Measurements from ENCODE around the gene IKBKG.
A peak's percentile ranks its signal among the peaks of the same experiment; 100 is the strongest.

Gene IKBKG

DNA sequence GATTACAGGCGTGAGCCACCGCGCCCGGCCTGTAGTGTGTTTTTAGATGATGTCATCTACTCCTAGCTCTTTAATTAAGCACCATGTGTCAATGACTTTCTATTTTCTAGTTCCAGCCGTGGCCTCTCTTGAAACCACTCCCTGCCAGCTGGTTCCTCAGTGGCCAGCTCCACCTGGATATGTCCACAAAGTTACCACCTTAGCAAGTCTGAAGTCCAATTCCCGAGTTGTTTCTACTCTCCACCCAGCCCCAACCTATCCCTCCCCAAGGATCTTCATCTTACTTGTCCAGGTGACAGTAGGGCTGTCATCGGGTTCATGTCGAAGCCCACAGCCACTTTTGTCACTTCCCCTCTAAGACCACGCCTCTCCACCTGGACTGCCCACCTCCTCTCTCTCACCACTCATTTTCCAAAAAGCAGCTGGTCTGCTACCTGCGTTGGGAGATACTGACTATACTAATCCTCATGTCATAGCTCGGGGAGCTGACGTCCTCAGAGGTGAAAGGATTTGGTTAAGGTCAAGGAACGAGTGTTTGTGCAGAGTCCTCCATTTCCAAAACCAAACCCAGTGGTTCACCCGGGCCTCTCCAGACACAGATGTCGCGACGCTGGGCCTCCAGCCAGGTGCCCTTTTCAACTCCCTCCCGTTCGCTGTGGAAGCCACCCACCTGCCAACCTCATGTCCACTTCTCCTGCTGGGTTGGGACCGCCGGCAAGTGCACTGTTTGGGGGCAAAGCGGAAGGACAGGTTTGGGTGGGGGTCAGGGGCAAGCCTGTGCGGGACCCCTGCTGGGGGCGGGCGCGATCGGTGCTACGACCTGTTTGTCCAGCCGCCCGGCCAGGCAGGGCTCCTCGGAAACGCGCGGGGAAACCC is 32.1 kb upstream of the IKBKG start (continued):
- TF ChIP-seq, protein P1, sequence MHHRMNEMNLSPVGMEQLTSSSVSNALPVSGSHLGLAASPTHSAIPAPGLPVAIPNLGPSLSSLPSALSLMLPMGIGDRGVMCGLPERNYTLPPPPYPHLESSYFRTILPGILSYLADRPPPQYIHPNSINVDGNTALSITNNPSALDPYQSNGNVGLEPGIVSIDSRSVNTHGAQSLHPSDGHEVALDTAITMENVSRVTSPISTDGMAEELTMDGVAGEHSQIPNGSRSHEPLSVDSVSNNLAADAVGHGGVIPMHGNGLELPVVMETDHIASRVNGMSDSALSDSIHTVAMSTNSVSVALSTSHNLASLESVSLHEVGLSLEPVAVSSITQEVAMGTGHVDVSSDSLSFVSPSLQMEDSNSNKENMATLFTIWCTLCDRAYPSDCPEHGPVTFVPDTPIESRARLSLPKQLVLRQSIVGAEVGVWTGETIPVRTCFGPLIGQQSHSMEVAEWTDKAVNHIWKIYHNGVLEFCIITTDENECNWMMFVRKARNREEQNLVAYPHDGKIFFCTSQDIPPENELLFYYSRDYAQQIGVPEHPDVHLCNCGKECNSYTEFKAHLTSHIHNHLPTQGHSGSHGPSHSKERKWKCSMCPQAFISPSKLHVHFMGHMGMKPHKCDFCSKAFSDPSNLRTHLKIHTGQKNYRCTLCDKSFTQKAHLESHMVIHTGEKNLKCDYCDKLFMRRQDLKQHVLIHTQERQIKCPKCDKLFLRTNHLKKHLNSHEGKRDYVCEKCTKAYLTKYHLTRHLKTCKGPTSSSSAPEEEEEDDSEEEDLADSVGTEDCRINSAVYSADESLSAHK (tag by site-specific recombination; IDR thresholded peaks at IDR 0.05): 0 out of 2 replicates have a peak, but pooled peaks have one; percentile 18
- TF ChIP-seq ZNF19 (tag by site-specific recombination; IDR thresholded peaks at IDR 0.05; ENCODE audit: low read depth): no peak
- TF ChIP-seq ZNF239 (tag by site-specific recombination; IDR thresholded peaks at IDR 0.05): no peak
- TF ChIP-seq ZFP37 (tag by site-specific recombination; IDR thresholded peaks at IDR 0.05): no peak
- TF ChIP-seq, protein P2, sequence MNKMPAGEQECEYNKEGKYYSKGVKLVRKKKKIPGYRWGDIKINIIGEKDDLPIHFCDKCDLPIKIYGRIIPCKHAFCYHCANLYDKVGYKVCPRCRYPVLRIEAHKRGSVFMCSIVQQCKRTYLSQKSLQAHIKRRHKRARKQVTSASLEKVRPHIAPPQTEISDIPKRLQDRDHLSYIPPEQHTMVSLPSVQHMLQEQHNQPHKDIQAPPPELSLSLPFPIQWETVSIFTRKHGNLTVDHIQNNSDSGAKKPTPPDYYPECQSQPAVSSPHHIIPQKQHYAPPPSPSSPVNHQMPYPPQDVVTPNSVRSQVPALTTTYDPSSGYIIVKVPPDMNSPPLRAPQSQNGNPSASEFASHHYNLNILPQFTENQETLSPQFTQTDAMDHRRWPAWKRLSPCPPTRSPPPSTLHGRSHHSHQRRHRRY (tag by site-specific recombination; IDR thresholded peaks at IDR 0.05): no peak
- no peak for TF ChIP-seq ZSCAN23 (tag by site-specific recombination; IDR thresholded peaks at IDR 0.05)
- peak; percentile 31 for TF ChIP-seq ZIC2 (tag by site-specific recombination; IDR thresholded peaks at IDR 0.05)
- TF ChIP-seq FEZF1 (tag by site-specific recombination; IDR thresholded peaks at IDR 0.05): no peak
- TF ChIP-seq ZFP3 (tag by site-specific recombination; IDR thresholded peaks at IDR 0.05; ENCODE audit: low read depth): no peak
- TF ChIP-seq, protein P3, sequence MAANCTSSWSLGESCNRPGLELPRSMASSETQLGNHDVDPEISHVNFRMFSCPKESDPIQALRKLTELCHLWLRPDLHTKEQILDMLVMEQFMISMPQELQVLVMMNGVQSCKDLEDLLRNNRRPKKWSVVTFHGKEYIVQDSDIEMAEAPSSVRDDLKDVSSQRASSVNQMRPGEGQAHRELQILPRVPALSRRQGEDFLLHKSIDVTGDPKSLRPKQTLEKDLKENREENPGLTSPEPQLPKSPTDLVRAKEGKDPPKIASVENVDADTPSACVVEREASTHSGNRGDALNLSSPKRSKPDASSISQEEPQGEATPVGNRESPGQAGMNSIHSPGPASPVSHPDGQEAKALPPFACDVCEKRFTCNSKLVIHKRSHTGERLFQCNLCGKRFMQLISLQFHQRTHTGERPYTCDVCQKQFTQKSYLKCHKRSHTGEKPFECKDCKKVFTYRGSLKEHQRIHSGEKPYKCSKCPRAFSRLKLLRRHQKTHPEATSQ (tag by site-specific recombination; IDR thresholded peaks at IDR 0.05): no peak
- no peak for TF ChIP-seq KLF10 (tag by site-specific recombination; IDR thresholded peaks at IDR 0.05)
- TF ChIP-seq ZNF292 (tag by site-specific recombination; IDR thresholded peaks at IDR 0.05; ENCODE audit: borderline replicate concordance, low read depth): no peak
- no peak for TF ChIP-seq ZNF133 (tag by site-specific recombination; IDR thresholded peaks at IDR 0.05)
- TF ChIP-seq, protein P4, sequence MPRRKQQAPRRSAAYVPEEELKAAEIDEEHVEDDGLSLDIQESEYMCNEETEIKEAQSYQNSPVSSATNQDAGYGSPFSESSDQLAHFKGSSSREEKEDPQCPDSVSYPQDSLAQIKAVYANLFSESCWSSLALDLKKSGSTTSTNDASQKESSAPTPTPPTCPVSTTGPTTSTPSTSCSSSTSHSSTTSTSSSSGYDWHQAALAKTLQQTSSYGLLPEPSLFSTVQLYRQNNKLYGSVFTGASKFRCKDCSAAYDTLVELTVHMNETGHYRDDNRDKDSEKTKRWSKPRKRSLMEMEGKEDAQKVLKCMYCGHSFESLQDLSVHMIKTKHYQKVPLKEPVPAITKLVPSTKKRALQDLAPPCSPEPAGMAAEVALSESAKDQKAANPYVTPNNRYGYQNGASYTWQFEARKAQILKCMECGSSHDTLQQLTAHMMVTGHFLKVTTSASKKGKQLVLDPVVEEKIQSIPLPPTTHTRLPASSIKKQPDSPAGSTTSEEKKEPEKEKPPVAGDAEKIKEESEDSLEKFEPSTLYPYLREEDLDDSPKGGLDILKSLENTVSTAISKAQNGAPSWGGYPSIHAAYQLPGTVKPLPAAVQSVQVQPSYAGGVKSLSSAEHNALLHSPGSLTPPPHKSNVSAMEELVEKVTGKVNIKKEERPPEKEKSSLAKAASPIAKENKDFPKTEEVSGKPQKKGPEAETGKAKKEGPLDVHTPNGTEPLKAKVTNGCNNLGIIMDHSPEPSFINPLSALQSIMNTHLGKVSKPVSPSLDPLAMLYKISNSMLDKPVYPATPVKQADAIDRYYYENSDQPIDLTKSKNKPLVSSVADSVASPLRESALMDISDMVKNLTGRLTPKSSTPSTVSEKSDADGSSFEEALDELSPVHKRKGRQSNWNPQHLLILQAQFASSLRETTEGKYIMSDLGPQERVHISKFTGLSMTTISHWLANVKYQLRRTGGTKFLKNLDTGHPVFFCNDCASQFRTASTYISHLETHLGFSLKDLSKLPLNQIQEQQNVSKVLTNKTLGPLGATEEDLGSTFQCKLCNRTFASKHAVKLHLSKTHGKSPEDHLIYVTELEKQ (tag by site-specific recombination; IDR thresholded peaks at IDR 0.05; ENCODE audit: borderline replicate concordance): no peak
- TF ChIP-seq ZNF561 (tag by site-specific recombination; IDR thresholded peaks at IDR 0.05; ENCODE audit: borderline replicate concordance): no peak
- TF ChIP-seq, protein P5, sequence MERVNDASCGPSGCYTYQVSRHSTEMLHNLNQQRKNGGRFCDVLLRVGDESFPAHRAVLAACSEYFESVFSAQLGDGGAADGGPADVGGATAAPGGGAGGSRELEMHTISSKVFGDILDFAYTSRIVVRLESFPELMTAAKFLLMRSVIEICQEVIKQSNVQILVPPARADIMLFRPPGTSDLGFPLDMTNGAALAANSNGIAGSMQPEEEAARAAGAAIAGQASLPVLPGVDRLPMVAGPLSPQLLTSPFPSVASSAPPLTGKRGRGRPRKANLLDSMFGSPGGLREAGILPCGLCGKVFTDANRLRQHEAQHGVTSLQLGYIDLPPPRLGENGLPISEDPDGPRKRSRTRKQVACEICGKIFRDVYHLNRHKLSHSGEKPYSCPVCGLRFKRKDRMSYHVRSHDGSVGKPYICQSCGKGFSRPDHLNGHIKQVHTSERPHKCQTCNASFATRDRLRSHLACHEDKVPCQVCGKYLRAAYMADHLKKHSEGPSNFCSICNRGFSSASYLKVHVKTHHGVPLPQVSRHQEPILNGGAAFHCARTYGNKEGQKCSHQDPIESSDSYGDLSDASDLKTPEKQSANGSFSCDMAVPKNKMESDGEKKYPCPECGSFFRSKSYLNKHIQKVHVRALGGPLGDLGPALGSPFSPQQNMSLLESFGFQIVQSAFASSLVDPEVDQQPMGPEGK (tag by site-specific recombination; IDR thresholded peaks at IDR 0.05): no peak; the same call in 1 of the 2 replicates
- TF ChIP-seq, protein P6, sequence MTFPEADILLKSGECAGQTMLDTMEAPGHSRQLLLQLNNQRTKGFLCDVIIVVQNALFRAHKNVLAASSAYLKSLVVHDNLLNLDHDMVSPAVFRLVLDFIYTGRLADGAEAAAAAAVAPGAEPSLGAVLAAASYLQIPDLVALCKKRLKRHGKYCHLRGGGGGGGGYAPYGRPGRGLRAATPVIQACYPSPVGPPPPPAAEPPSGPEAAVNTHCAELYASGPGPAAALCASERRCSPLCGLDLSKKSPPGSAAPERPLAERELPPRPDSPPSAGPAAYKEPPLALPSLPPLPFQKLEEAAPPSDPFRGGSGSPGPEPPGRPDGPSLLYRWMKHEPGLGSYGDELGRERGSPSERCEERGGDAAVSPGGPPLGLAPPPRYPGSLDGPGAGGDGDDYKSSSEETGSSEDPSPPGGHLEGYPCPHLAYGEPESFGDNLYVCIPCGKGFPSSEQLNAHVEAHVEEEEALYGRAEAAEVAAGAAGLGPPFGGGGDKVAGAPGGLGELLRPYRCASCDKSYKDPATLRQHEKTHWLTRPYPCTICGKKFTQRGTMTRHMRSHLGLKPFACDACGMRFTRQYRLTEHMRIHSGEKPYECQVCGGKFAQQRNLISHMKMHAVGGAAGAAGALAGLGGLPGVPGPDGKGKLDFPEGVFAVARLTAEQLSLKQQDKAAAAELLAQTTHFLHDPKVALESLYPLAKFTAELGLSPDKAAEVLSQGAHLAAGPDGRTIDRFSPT (tag by site-specific recombination; IDR thresholded peaks at IDR 0.05): peak; percentile 24; the same call in 1 of the 2 replicates
- no peak for TF ChIP-seq ZNF558 (tag by site-specific recombination; IDR thresholded peaks at IDR 0.05)
- TF ChIP-seq ZNF585B (tag by site-specific recombination; IDR thresholded peaks at IDR 0.05): no peak
- no peak for TF ChIP-seq ZNF596 (tag by site-specific recombination; IDR thresholded peaks at IDR 0.05)
- no peak for TF ChIP-seq ZNF211 (tag by site-specific recombination; IDR thresholded peaks at IDR 0.05; ENCODE audit: low read depth)
- TF ChIP-seq KLF9 (tag by site-specific recombination; IDR thresholded peaks at IDR 0.05; ENCODE audit: low read depth): no peak
- no peak; the same call in 1 of the 2 replicates for TF ChIP-seq GLIS2 (tag by site-specific recombination; IDR thresholded peaks at IDR 0.05)
- TF ChIP-seq ZBTB20 (tag by site-specific recombination; IDR thresholded peaks at IDR 0.05): no peak
- TF ChIP-seq REPIN1 (tag by site-specific recombination; IDR thresholded peaks at IDR 0.05; ENCODE audit: low read depth): no peak
